GM21381 (cell line): ENCODE results near the gene ELOVL1.

ENCODE experiments used
- ATAC-seq: cut with Tn5 transposase; IDR thresholded peaks from one replicate; pipeline ENCODE4 v1.9.1; 2021; ENCODE audit warnings: mild to moderate bottlenecking, moderate library complexity; ENCODE audit not compliant: unreplicated experiment

ELOVL1 gene

DNA sequence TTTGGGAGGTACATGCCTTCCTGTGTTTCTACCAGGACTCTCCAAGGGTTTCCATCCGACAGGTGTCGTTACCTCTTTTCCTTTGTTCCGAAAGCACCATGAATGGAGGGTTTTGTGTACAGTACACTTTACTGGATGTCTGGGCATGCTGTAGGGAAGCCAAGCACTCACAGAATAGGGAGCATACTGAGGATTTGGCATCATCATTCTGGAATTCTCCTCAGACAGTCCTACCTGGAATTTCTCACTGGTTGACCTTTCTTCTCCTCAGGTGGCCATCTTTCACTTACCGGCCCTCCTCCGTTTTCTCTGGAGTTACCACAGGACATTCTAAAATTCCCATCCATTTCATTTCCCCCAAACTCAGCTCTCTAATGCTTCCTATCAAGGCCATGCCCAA lies 36.1 kb downstream of the ELOVL1 start:
- no peak for ATAC-seq

- no peak for ATAC-seq
Observed at GRCh38 chr1:43329995-43330751, 37.6 kb downstream of the ELOVL1 start.

DNA sequence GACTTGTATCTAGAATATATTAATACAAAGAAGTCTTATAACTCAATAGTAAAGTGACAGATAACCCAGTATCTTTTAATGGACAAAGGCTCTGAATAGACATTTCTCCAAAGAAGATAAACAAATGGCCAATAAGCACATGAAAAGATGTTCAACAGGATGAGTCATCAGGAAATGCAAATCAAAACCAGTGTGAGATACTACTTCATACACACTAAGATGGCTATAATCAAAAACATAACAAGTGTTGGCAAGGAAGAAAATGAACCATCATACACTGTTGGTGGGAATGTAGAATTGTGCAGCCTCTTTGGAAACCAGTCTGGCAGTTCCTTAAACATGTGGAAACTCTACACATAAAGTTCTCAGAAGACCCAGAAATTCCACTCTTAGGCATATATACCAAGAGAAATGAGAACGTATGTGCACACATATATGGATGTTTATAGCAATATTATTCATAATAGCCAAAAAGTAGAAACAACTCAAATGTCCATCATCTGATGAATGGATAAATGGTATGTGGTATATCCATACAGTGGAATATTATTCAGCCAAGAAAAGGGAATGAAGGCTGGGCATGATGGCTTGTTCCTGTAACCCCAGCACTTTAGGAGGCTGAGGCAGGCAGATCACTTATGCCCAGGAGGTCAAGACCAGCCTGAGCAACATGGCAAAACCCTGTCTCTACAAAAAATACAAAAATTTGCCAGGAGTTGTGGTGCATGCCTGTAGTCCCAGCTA lies 40.1 kb downstream of the ELOVL1 start:
- no peak for ATAC-seq

DNA sequence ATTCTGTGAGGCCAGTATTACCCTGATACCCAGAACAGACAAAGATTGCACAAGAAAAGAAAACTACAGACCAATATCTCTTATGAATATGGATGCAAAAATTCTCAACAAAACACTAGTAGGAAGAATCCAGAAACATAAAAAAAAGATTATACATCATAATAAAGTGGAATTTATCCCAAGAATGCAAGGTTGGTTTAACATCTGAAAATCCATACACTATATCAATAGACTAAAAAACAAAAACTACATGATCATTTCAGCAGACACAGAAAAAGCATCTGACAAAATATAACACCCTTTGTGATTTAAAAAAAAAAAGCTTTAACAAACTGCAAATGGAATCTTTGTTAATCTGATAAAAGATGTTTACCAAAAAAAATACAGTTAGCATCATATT lies 42.4 kb downstream of the ELOVL1 start:
- ATAC-seq = no peak

DNA sequence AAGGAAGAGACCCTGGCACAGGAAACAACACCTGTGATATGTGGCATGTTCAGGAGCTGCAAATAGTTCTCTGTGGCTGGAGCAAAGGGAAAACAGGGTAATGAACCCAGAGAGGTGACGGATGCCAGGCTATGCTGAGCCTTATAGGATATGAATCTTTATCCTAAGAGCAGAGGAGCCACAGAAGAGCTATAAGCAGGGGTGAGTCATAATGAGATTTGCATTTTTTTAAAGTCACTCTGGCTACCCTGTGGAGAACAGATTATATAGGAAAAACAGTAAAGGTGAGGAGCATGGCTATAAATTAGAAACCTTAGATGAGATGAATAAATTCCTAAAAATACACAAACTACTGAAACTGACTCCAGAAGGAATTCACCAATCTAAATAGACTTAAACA lies 43.0 kb downstream of the ELOVL1 start:
- no peak for ATAC-seq

DNA sequence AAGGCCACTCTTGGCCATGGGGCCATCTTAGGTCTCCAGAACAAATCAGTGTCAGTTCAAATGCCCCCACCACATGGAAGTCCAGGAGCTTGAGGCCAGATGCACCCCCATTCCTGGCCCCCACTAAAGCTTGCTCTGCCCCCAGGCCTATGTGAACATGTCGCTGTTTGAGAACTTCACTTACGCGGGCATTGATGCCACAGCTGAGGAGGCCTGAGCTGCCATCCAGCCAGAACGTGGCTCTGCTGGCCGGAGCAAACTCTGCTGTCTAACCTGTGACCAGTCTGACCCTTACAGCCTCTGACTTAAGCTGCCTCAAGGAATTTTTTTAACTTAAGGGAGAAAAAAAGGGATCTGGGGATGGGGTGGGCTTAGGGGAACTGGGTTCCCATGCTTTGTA lies 45.3 kb downstream of the ELOVL1 start:
- no peak for ATAC-seq

- no peak for ATAC-seq
Observed at GRCh38 chr1:43321331-43321891, 46.4 kb downstream of the ELOVL1 start.

- ATAC-seq = no peak
Observed at GRCh38 chr1:43319766-43320165, 48.0 kb downstream of the ELOVL1 start.

DNA sequence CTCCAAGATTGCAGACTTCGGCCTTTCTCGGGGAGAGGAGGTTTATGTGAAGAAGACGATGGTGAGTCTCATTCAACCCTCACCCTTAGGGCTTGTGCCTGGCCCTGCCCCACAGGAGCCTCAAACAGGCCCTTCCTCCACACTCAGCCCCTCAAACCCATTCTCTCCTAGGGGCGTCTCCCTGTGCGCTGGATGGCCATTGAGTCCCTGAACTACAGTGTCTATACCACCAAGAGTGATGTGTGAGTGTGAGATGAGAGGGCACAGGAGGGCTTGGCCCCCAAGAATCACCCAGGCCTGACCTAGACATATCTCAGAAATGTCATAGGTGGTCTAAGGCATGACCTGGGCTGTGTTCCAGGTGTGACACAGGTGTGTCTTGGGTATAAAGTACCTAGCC lies 48.5 kb downstream of the ELOVL1 start:
- ATAC-seq = no peak

DNA sequence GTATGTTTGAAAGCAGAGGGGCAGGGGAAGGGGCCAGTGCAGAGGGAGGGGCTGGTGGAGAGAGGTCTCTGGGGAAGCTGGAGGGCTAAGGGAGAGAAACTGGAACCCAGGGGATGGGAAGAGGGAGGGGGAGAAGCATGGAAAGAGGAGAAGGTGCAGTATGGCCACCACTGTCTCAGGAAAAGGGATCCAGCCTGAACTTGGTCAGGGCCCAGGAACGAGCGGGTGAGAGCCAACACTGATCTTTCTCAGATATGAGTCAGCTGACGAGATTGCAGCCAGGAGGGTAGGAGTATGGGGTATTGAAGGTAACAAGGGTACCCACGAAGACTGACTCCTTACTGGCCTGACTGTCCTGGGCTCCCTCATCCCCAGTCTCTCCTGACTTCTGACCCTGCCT lies 49.0 kb downstream of the ELOVL1 start:
- ATAC-seq = no peak

DNA sequence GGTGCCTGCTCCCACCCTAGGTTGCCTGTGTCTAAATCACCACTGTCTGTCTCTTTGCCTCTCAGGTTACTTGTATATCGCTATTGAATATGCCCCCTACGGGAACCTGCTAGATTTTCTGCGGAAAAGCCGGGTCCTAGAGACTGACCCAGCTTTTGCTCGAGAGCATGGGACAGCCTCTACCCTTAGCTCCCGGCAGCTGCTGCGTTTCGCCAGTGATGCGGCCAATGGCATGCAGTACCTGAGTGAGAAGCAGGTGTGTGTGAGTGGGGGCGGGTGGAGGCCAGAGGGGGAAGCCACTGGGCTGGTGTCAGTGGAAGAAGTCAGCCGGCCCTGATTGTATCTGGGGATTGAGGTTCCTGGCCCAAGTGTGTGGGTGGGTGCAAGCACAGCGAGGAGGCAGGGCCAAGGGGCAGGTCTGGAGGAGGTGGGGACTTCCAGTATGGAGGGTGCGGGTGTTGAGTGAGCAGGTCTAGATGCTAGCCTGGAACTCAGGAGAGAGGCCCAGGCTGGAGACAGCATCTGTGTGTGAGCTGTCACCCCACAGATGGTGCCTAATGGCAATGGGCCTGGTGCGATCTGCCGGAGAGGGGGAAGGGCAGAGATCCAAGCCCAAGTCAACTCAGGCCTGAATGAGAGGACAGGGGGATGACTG lies 49.9 kb downstream of the ELOVL1 start:
- no peak for ATAC-seq

DNA sequence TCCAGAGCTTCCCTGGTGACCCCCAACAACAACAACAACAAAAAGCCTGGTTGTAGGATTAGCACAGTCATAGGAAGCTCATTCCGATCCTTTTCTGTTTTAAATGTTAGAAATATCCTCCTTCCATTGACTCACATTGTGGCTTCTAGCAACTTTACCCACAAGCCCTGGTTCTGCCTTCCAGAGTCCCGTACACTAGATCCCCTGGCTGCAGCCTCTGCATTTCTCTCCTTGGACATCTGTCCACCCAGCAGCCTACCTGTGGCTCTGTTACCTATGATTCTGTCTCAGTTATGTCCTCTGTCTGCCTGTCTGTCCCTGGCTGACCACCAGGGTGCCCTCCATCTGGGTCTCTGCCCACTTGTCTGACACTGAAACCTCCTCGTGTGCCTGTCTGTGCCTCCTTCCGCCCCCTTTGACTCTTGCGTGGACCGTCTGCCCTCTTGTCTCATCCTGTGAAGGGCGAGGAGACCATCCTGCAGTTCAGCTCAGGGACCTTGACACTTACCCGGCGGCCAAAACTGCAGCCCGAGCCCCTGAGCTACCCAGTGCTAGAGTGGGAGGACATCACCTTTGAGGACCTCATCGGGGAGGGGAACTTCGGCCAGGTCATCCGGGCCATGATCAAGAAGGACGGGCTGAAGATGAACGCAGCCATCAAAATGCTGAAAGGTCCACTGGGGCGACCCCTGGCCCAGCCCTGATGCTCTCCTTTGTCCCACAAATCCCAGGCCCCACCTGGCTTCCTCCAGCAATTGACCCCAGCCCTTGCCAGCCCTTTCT lies 50.9 kb downstream of the ELOVL1 start:
- no peak for ATAC-seq

GRCh38 chr1:43315963-43316737 lies 51.7 kb downstream of the ELOVL1 start:
- ATAC-seq = no peak

GRCh38 chr1:43315481-43315880 lies 52.3 kb downstream of the ELOVL1 start:
- no peak for ATAC-seq

DNA sequence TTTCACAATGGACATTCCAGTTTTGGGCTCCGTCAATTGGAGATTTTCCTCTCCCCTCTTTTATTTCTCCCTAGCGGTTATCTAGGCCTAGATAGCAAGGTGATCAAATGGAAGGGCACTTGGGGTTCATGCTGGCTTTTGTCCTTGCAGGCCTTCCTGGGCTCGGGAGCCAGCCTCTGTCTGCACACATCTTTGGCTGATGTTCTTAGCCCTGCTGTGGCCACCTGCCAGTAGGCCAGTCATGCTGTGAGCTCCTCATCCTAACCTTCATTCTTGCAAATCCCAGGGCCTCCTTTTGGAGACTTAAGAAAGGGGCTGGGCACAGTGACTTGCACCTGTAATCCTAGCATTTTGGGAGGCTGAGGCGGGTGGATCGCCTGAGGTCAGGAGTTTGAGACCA lies 53.6 kb downstream of the ELOVL1 start:
- no peak for ATAC-seq

DNA sequence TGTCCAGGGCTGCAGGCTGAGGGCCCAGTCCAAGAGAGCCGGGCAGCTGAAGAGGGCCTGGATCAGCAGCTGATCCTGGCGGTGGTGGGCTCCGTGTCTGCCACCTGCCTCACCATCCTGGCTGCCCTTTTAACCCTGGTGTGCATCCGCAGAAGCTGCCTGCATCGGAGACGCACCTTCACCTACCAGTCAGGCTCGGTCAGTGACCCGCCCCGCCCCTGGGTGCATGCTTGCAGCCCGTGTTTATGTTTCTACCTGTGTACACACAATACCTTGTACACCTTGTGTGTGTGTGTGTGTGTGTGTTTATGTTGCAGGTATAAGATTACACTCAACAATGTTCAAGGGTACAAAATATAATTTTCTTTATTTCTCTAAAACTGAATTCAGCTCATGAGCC lies 54.0 kb downstream of the ELOVL1 start:
- no peak for ATAC-seq
